Measurements from ENCODE around the gene CAVIN3. TPM values are rescaled to one million over a fixed set of nuclear protein-coding genes. Genes with fewer than 3 reads are reported as not detected.
"Not testable (repeated sequence)": the region's sequence is repeated elsewhere in the genome, so short reads cannot be mapped to it uniquely, and the experiment has no call there.

Gene CAVIN3
- total RNA-seq, 4 donors from 2014 or later, result 18.6 to 36.5 (median 30.1) TPM

GRCh38 chr11:6284250-6284649 is 36.1 kb downstream of the CAVIN3 start:
- intact Hi-C loops (cut with DNase I), result no loop called here
- no peaks in the 10 kb centered on the region for H3K9me3 ChIP-seq
- H3K27me3 ChIP-seq, result no peaks in the 10 kb centered on the region
- TF ChIP-seq POLR2A (IDR thresholded peaks at IDR 0.05) (no peak), CTCF (IDR thresholded peaks at IDR 0.05) (no peak)
- DNase-seq, result no peak
- WGBS, 2 donors, result 87 to 88% methylated on average over 3 of the region's 3 CpGs
- no peaks in the 10 kb centered on the region for H3K4me1 ChIP-seq
- no peak overlapping the region for H3K27ac ChIP-seq
- H3K4me3 ChIP-seq (replicated peaks in 1 of 3), result no peak overlapping the region
- no peaks in the 10 kb centered on the region for H3K36me3 ChIP-seq

GRCh38 chr11:6283453-6284023 is 36.8 kb downstream of the CAVIN3 start:
- no peak for DNase-seq
- 86% methylated on average over 4 of the region's 4 CpGs for WGBS, 2 donors
- H3K27ac ChIP-seq, result no peak overlapping the region
- H3K9me3 ChIP-seq, result no peaks in the 10 kb centered on the region
- TF ChIP-seq CTCF (IDR thresholded peaks at IDR 0.05) (no peak), POLR2A (IDR thresholded peaks at IDR 0.05) (no peak)
- no peaks in the 10 kb centered on the region for H3K27me3 ChIP-seq
- no peak overlapping the region for H3K4me3 ChIP-seq (replicated peaks in 1 of 3)
- intact Hi-C loops (cut with DNase I), result no loop called here
- H3K4me1 ChIP-seq, result no peaks in the 10 kb centered on the region
- no peaks in the 10 kb centered on the region for H3K36me3 ChIP-seq

GRCh38 chr11:6280809-6281208 is 39.5 kb downstream of the CAVIN3 start:
- H3K36me3 ChIP-seq; H3K4me3 ChIP-seq (replicated peaks in 1 of 3); intact Hi-C loops (cut with DNase I); DNase-seq; H3K9me3 ChIP-seq; H3K4me1 ChIP-seq; H3K27me3 ChIP-seq; H3K27ac ChIP-seq: not testable (repeated sequence)
- 61% methylated on average over 7 of the region's 7 CpGs for WGBS, 2 donors

GRCh38 chr11:6273188-6273587 is 47.1 kb downstream of the CAVIN3 start:
- Histone ChIP-seq H3K9me3 (no peaks in the 10 kb centered on the region), H3K27ac (no peak overlapping the region), H3K4me1 (no peaks in the 10 kb centered on the region), H3K4me3 (replicated peaks in 1 of 3) (no peak overlapping the region), H3K27me3 (no peaks in the 10 kb centered on the region), H3K36me3 (no peaks in the 10 kb centered on the region)
- DNase-seq, result no peak
- TF ChIP-seq CTCF (IDR thresholded peaks at IDR 0.05), result no peak
- 71 to 75% methylated on average over 4 of the region's 4 CpGs for WGBS, 2 donors
- intact Hi-C loops (cut with DNase I), result no loop called here

- DNase-seq, result no peak
- WGBS, 2 donors, result 81 to 84% methylated on average over 2 of the region's 3 CpGs
- intact Hi-C loops (cut with DNase I), result no loop called here
- Histone ChIP-seq H3K4me3 (replicated peaks in 1 of 3) (no peak overlapping the region), H3K27ac (no peak overlapping the region), H3K9me3 (no peaks in the 10 kb centered on the region), H3K4me1 (no peaks in the 10 kb centered on the region), H3K36me3 (no peaks in the 10 kb centered on the region), H3K27me3 (no peaks in the 10 kb centered on the region)
- no peak for TF ChIP-seq CTCF (IDR thresholded peaks at IDR 0.05)
- no peak for TF ChIP-seq POLR2A (IDR thresholded peaks at IDR 0.05)
Measured at GRCh38 chr11:6271598-6271997, 48.7 kb downstream of the CAVIN3 start.

Measured in thyroid gland (tissue), 4 donors.